DOHH2 (cell line): ENCODE results near the gene DYNC1LI1.

Experiments
- H3F3A ChIP-seq: fragments of 200-600 bp; sonication (generic), shearing (Covaris generic); 2 replicates; pipeline ENCODE4 v1.6.0; 2016; ENCODE audit warnings: antibody characterized with exemption, mild to moderate bottlenecking; ENCODE audit not compliant: control insufficient read depth, insufficient read depth
- H3K27ac ChIP-seq: fragments of 200-600 bp; sonication (generic); 2 replicates; pipeline ENCODE4 v1.5.1; 2014; ENCODE audit warnings: low read depth, mild to moderate bottlenecking, low read length, moderate library complexity
- H3K27me3 ChIP-seq: fragments of 200-600 bp; sonication (generic); 2 replicates; pipeline ENCODE4 v1.6.1; 2014; ENCODE audit warnings: mild to moderate bottlenecking, low read length, mixed read lengths; ENCODE audit not compliant: control insufficient read depth
- H3K36me3 ChIP-seq: fragments of 200-600 bp; sonication (generic); 2 replicates; pipeline ENCODE4 v1.6.1; 2014; ENCODE audit warnings: mild to moderate bottlenecking, low read length, moderate library complexity, mixed read lengths; ENCODE audit not compliant: control insufficient read depth
- H3K4me1 ChIP-seq: fragments of 200-600 bp; sonication (generic); 2 replicates; pipeline ENCODE4 v1.6.1; 2014; ENCODE audit warnings: mild to moderate bottlenecking, low read length, mixed read lengths; ENCODE audit not compliant: control insufficient read depth
- H3K4me2 ChIP-seq: fragments of 200-600 bp; sonication (generic); 2 replicates; pipeline ENCODE4 v1.6.0; 2014; ENCODE audit warnings: mild to moderate bottlenecking, low read length, moderate library complexity
- H3K4me3 ChIP-seq: fragments of 200-600 bp; sonication (generic); 2 replicates; pipeline ENCODE4 v1.5.1; 2014; ENCODE audit warnings: mild to moderate bottlenecking, low read length, mixed read lengths
- H3K79me2 ChIP-seq: fragments of 200-600 bp; sonication (generic); 2 replicates; pipeline ENCODE4 v1.6.1; 2014; ENCODE audit warnings: mild to moderate bottlenecking, low read length, mixed read lengths; ENCODE audit not compliant: control insufficient read depth
- H3K9me2 ChIP-seq: fragments of 200-600 bp; sonication (generic); replicated peaks from 2 replicates; pipeline ENCODE4 v1.6.1; 2014; ENCODE audit warnings: mild to moderate bottlenecking, low read length, mixed read lengths; ENCODE audit not compliant: control insufficient read depth
- H3K9me3 ChIP-seq: fragments of 200-600 bp; sonication (generic); 2 replicates; pipeline ENCODE4 v1.6.1; 2014; ENCODE audit warnings: antibody characterized with exemption, low read length, mixed read lengths; ENCODE audit not compliant: control insufficient read depth, insufficient read depth
- H4K20me1 ChIP-seq: fragments of 200-600 bp; sonication (generic); 2 replicates; pipeline ENCODE4 v1.6.0; 2014; ENCODE audit warnings: low read depth, mild to moderate bottlenecking, antibody characterized with exemption, low read length, moderate library complexity; ENCODE audit not compliant: control insufficient read depth, insufficient read depth
- CTCF ChIP-seq: fragments of 200-600 bp; sonication (generic); IDR thresholded peaks from one replicate; pipeline ENCODE4 v1.5.1; 2014; ENCODE audit warnings: antibody characterized with exemption, mild to moderate bottlenecking, low read depth, low read length; ENCODE audit not compliant: poor library complexity, severe bottlenecking
- EZH2phosphoT487 ChIP-seq: fragments of 200-600 bp; sonication (generic); IDR thresholded peaks from 2 replicates; pipeline ENCODE4 v1.6.1; 2017; ENCODE audit warnings: borderline replicate concordance, mild to moderate bottlenecking, antibody characterized with exemption, low read length, moderate library complexity, mixed read lengths

Gene DYNC1LI1

GRCh38 chr3:32495609-32496008 lies 75.0 kb downstream of the DYNC1LI1 start:
- Histone ChIP-seq H4K20me1 (peaks cover 4% of the 10 kb centered on the region; the same call in 1 of the 2 replicates), H3K79me2 (peaks cover 66% of the 10 kb centered on the region)

DNA sequence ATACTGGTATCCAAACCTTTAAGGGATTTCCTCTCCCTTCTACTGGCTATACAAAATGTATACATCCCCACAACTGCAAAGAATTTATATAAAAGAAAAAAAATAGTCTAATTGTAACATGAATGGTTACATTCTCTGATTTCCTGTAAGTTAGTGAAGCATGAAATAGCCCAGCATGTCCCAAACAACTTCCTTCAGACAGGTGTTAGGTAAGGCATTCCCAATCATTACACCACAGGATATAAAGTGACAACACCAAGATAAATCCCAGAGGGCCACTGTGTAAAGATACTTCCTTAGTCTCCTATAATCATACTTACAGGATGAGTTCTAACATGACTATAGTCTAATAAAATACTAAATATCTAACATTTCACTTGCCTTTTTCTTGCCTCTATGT lies 75.6 kb downstream of the DYNC1LI1 start:
- Histone ChIP-seq H3K4me2 (peak overlapping the region; percentile 32; the same call in 1 of the 2 replicates), H3K4me3 (no peak overlapping the region), H3K27me3 (no peaks in the 10 kb centered on the region), H3K9me2 (no peaks in the 10 kb centered on the region), H3K9me3 (no peaks in the 10 kb centered on the region), H3F3A (peaks cover 6% of the 10 kb centered on the region; the same call in 1 of the 2 replicates), H3K36me3 (peaks cover 15% of the 10 kb centered on the region), H3K79me2 (peaks cover 61% of the 10 kb centered on the region), H4K20me1 (peaks cover 4% of the 10 kb centered on the region; the same call in 1 of the 2 replicates), H3K27ac (no peak overlapping the region), H3K4me1 (peaks cover 38% of the 10 kb centered on the region)
- no peak for TF ChIP-seq CTCF
- no peak for TF ChIP-seq EZH2phosphoT487

More at GRCh38 chr3:32495609-32496008, 75.0 kb downstream of the DYNC1LI1 start:
- H3K9me2 ChIP-seq = no peaks in the 10 kb centered on the region
- H3K36me3 ChIP-seq = peaks cover 15% of the 10 kb centered on the region
- H3K4me2 ChIP-seq = peak overlapping the region; percentile 32; the same call in 1 of the 2 replicates
- H3K27ac ChIP-seq = no peak overlapping the region
- peaks cover 8% of the 10 kb centered on the region; the same call in 1 of the 2 replicates for H3F3A ChIP-seq
- H3K27me3 ChIP-seq = no peaks in the 10 kb centered on the region
- H3K4me1 ChIP-seq = peaks cover 43% of the 10 kb centered on the region
- no peaks in the 10 kb centered on the region for H3K9me3 ChIP-seq
- TF ChIP-seq CTCF (no peak), EZH2phosphoT487 (no peak)
- no peak overlapping the region for H3K4me3 ChIP-seq

DNA sequence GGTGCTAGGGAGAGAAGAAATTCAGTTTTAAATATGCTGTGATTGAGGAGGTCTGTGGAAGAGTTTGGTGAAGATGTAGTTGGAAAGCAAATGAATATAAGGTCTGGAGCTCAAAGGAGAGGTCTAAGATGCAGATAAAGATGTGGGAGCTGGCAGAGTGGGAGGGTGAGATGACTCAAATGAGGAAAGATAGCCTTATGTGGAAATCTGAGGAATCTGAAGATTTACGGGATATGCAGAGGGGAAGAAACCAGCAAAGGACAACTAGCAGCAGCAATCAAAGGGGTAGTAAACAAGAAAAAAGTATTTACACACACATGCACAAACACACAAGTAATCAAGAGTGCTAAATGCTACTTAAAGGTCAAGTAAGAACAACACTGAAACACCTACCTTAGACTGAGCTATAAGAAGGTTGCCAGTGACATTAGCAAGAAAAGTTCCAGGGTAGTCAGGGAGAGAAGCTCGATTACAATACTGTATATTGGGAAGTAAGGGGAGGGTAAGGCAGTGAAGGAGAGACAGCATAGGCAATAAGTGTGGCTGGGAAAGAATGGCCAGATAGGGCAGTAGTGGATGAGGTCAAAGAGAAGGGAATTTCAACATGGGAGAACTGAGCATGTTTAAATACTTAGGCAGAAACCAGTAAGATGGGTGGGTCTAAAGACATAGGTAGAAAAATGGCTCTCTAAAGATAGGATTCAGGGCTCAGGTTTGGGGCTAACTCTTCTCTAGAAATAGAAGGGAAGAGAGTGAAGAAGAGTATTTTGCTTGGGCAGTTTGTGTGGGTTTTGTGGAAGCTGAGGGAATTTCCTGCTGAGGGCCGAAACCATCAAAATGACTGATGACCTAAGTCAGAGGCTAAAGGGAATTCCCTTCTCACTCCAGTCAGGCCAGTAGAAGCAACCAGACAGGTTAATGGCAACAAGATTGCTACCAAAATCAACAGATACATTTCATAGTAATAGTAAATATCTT lies 76.9 kb downstream of the DYNC1LI1 start:
- Histone ChIP-seq H3K4me2 (no peak overlapping the region), H3K9me3 (no peaks in the 10 kb centered on the region), H3K27ac (no peak overlapping the region), H4K20me1 (peaks cover 4% of the 10 kb centered on the region; the same call in 1 of the 2 replicates), H3K4me3 (no peak overlapping the region), H3K9me2 (no peaks in the 10 kb centered on the region), H3F3A (no peaks in the 10 kb centered on the region), H3K79me2 (peaks cover 49% of the 10 kb centered on the region), H3K27me3 (no peaks in the 10 kb centered on the region), H3K36me3 (peaks cover 17% of the 10 kb centered on the region), H3K4me1 (peaks cover 24% of the 10 kb centered on the region)
- TF ChIP-seq EZH2phosphoT487 (no peak), CTCF (no peak)
